ENCODE results near the gene HRC.
A peak's percentile ranks its signal among the peaks of the same experiment; 100 is the strongest.
"Not testable (repeated sequence)": the region's sequence is repeated elsewhere in the genome, so short reads cannot be mapped to it uniquely, and the experiment has no call there.

The HRC gene, protein sequence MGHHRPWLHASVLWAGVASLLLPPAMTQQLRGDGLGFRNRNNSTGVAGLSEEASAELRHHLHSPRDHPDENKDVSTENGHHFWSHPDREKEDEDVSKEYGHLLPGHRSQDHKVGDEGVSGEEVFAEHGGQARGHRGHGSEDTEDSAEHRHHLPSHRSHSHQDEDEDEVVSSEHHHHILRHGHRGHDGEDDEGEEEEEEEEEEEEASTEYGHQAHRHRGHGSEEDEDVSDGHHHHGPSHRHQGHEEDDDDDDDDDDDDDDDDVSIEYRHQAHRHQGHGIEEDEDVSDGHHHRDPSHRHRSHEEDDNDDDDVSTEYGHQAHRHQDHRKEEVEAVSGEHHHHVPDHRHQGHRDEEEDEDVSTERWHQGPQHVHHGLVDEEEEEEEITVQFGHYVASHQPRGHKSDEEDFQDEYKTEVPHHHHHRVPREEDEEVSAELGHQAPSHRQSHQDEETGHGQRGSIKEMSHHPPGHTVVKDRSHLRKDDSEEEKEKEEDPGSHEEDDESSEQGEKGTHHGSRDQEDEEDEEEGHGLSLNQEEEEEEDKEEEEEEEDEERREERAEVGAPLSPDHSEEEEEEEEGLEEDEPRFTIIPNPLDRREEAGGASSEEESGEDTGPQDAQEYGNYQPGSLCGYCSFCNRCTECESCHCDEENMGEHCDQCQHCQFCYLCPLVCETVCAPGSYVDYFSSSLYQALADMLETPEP

DNA sequence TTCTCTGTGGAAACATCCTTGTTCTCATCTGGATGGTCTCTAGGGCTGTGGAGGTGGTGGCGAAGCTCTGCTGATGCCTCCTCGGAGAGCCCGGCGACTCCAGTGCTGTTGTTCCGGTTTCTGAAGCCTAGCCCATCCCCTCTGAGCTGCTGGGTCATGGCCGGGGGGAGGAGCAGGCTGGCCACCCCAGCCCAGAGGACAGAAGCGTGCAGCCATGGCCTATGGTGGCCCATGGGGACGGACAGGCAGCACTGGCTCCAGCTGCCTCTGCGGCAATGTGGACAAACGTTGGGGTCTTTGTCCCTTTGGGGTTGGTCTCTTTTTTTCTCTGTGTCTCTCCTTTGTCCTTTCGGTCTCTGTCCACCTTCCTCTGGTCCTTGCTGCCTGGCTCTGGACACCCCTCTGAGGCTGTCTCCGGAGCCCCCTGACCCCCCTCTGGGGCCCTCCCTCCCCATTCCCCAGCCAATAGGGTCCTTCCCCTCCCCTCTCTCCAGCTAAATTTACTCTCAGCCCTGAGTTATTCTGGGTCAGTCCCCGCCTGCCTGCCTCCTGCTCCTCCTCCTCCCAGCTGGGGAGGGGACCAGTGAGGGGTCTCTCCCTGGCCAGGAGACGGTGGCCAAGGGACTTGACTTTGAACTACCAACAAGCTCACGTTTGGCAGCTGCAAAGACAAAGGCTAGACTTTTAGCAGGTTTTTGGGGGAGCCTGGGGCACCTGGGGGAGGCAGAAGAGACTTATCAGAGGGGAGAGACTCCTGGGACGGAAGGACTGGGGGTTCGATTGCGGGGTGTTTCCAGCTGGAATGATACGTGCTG lies at the start of gene HRC:
HRC (minus strand) TSS at position 392 of the 815 bp plus-strand sequence; CDS start at position 233, 159 bp downstream.
- no peak for DNase-seq

DNA sequence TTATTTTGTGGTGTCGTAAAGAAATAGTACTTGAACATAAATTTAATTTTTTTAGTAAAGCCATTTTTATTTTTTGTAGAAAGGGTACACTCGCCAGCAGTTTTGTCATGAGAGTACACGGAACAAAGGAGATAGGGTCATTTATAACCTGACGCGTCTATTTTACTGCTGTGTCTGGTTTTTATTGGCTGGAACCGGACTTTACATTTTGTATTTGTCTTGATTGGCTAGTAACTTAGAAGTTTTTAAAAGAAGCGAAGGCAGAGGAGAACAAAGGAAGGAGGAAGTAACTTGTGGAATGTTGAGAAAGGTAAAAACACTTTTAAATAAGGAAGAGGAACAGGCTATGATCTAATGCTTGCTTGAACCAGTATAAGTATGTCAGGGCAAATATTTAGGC lies 45.8 kb upstream of the HRC start:
- no peak for DNase-seq

DNA sequence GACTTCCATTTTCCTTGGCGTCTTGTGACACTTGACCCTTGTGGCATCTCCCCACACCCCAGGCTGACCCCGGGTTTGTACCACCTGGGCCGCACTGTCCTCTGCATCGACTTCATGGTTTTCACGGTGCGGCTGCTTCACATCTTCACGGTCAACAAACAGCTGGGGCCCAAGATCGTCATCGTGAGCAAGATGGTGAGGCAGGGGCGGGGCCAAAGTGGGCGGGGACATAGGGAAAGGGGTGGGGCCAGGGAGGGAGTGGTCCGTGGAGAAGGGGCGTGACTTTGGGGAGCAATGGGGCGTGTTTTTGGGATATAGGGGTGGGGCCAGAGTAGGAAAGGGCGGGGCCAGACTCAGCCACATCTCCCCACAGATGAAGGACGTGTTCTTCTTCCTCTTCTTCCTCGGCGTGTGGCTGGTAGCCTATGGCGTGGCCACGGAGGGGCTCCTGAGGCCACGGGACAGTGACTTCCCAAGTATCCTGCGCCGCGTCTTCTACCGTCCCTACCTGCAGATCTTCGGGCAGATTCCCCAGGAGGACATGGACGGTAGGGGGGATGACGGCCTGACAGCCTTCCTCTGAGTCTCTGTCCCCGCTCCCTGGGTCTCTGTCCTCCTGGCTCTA lies 45.2 kb upstream of the HRC start:
- no peak for DNase-seq

DNA sequence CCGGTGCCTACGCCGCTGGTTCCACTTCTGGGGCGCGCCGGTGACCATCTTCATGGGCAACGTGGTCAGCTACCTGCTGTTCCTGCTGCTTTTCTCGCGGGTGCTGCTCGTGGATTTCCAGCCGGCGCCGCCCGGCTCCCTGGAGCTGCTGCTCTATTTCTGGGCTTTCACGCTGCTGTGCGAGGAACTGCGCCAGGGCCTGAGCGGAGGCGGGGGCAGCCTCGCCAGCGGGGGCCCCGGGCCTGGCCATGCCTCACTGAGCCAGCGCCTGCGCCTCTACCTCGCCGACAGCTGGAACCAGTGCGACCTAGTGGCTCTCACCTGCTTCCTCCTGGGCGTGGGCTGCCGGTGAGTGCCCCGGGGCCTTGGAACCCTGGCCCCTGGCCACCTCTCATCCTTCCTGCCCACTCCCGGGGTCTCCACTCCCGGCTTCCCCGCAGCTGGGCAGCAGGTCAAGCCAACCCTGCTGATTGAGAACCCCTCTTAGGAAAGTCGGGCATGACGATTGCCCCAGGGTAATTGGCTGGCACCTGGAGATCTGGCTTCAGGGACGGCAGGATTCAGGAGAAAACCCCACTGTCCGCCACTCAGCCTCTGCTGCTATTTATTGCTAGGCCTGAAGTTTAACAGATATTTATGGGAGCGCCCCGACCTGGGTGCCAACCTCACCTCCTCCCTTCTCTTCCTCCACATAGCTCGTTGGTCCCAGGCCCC lies 41.5 kb upstream of the HRC start:
- peak in 8 of 56 donors; percentile 3 to 38 (median 22) for DNase-seq

DNA sequence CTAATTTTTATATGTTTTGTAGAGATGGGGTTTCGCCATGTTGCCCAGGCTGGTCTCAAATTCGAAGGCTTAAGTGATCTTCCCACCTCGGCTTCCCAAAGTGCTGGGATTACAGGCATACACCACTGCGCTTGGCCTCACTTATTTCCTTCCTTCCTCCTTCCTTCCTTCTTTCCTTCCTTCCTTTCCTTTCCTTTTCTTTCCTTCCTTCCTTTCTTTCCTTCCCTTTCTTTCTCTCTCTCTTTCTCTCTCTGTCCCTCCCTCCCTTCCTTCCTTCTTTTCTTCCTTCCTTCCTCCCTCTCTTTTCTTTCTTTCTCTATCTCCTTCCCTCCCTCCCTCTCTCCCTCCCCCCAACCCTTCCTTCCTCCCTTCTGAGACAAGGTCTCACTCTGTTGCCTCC lies 39.2 kb upstream of the HRC start:
- DNase-seq = no peak

DNA sequence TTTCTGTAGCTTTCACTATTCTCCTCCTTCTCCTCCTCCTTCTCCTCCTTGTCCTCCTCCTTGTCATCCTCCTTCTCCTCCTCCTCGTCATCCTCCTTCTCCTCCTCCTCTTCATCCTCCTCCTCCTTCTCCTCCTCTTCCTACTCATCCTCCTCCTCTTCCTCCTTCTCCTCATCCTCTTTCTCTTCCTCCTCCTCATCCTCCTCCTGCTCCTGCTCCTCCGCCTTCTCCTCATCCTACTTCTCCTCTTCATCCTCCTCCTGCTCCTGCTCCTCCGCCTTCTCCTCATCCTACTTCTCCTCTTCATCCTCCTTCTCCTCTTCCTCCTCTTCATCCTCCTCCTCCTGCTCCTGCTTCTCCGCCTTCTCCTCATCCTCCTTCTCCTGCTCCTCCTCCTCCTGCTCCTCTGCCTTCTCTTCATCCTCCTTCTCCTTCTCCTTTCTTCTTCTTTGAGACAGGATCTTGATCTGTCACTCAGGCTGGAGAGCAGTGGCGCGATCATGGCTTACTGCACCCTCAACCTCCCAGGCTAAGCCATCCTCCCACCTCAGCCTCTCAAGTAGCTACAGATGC lies 38.7 kb upstream of the HRC start:
- no peak for DNase-seq

DNA sequence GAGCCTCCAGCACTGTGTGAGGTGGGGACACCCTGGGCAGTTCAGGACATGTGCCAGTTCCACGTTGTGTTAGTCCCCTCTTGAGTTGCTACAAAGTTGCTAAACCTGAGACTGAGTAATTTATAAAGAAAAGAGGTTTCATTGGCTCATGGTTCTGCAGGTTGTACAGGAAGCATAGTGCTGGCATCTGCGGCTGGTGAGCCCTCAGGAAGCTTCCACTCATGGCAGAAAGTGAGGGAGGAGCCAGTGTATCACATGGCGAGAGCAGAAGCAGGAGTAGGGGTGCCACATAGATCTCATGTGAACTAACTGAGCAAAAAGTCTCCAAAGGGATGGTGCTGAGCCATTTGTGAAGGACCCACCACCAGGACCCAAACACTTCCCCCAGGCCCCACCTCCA lies 35.6 kb upstream of the HRC start:
- DNase-seq = no peak

DNA sequence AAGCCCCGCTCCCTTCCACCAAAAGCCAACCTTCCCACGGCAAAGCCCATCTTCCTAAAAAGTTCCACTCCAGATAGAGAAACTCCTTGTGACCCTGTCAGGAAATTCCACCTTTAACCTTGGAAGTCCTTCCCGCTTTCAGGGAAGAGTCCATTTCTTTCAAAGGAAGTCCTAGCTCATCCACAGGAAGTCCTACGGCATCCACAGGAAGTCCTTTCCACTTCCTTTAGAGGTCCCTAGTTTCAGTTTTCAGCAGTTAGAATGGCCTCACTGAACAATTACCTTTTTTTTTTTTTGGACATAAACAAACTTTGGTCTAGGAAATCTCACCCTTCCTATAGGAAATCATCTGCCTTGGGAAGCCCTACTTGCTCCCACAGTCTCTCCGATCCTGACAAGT lies 34.1 kb upstream of the HRC start:
- no peak for DNase-seq

DNA sequence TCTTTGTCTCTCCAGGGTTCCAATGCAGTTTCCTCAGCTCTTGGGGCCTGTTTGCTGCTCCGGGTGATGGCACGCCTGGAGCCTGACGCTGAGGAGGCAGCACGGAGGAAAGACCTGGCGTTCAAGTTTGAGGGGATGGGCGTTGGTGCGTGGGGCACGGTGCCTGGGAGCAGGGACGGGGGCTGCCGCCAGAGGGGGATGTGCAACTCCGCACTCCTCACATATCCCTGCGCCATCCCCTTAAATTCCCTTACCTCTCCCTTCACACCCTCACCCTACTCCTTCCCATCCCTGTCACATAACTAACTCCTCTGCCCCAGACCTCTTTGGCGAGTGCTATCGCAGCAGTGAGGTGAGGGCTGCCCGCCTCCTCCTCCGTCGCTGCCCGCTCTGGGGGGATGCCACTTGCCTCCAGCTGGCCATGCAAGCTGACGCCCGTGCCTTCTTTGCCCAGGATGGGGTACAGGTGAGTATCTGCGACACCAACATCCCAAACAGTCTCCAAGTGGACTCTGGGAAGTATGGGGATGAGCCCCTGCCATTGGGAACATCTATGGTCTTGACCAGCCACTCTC lies 33.5 kb upstream of the HRC start:
- DNase-seq = no peak

DNA sequence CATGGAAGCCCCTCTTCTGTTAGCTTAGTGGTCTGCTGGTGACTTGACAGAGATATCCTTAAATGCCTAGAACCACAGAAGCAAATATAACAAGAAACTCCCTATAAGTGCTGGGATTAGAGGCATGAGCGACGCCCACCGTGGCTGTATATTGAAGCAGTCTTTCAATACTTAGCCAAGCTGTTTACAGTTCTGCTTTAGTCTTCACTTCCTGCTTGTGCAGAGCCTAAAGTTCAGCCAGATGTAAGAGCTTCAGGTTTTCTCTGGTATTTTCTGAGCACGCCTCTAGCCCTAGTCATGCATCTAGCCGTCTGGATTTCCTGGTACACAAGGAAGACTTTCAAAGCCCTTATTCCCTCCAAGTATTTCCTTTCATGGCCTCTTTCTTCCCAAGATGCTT lies 30.9 kb upstream of the HRC start:
- no peak for DNase-seq

DNA sequence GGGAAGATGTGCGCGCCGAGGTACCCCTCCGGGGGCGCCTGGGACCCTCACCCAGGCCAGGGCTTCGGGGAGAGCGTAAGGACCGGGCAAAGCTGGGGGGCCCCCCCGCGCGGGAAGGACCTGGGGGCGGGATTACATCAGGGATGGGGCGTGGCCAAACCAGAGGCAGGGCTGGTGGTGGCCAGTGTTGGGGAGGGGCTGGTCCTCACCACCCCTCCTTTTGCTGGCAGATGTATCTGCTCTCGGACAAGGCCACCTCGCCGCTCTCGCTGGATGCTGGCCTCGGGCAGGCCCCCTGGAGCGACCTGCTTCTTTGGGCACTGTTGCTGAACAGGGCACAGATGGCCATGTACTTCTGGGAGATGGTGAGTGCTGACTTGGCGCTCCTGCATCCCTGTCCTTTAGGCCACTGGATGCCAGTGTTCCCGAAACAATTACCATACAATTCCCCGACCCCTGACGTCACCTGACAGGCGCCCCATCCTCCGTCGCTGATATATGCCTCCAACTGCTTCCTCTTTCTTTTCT lies 27.7 kb upstream of the HRC start:
- DNase-seq = no peak

DNA sequence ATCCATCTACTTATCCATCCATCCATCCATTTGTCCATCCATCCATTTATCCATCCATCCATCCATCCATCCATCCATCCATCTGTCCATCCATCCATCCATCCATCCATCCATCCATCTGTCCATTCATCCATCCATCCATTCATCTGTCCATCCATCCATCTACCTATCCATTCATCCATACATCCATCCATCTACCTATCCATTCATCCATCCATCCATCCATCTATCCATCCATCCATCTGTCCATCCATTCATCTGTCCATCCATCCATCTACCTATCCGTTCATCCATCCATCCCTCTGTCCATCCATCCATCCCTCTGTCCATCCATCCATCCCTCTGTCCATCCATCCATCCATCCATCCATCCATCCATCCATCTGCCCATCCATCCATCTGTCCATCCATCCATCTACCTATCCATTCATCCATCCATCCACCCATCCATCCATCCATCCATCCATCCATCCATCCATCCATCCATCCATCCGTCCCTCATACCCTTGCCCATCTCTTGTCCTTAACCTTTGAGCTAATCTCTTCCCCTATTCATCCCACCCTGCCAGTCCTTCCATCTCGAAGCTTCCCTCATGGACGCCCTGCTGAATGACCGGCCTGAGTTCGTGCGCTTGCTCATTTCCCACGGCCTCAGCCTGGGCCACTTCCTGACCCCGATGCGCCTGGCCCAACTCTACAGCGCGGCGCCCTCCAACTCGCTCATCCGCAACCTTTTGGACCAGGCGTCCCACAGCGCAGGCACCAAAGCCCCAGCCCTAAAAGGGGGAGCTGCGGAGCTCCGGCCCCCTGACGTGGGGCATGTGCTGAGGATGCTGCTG lies 27.0 kb upstream of the HRC start:
- not testable (repeated sequence) for DNase-seq

DNA sequence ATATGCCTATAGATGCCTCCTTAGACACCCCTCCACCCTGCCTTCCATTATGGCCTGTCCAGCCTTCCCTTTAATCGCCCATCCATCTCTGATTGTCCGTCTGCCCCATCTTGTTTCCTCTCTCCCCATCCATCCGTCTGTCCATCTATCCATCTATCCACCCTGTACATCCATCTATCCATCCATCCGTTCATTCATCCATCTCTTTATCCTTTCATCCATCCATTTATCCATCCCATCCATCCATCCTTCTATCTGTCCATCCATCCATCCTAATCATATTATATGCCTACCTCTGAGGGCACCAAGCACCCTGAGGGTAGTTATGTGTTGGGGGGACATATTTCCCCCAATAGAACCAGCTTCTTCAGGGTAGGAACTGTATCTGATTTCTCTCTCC lies 25.5 kb upstream of the HRC start:
- DNase-seq = no peak

DNA sequence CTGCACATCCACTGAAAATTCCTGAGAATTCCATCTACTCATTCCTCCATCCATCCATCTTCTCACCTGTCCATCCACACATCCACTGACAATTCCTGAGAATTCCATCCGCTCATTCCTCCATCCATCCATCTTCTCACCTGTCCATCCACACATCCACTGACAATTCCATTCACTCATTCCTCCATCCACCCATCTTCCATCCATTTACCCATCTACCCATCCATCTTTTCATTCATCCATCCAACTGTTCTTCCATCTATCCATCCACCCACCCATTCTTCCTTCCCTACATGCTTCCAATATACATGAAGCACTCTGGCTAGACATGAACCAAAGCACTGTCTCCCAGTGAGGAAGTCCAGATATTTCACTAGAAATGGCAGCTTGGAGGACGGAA lies 18.0 kb upstream of the HRC start:
- no peak for DNase-seq

DNA sequence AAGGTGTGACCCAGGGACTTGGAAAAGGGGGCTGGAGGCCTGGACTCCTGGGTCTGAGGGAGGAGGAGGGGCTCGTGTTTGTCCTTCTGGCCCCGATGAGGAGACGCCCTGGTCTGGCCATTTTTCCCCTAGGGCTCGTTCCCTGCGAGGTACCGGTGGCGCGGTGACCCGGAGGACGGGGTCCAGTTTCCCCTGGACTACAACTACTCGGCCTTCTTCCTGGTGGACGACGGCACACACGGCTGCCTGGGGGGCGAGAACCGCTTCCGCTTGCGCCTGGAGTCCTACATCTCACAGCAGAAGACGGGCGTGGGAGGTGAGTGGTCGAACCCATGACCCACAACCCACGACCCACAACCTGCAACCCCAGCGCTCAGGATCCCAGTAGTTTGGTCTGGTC lies 13.2 kb upstream of the HRC start:
- DNase-seq = no peak

DNA sequence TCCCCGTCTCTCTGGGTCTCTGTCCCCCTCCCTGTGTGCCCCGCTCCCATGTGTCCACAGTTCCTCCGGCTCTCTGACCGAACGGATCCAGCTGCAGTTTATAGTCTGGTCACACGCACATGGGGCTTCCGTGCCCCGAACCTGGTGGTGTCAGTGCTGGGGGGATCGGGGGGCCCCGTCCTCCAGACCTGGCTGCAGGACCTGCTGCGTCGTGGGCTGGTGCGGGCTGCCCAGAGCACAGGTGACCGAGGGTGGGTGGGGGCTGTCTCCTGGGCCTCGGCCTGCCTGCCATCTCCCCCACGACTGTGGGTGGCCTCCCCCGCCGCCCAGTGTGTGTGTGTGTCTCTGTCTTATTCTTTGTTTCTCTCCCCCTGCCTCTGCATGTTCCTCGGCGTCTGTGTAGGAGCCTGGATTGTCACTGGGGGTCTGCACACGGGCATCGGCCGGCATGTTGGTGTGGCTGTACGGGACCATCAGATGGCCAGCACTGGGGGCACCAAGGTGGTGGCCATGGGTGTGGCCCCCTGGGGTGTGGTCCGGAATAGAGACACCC lies 12.7 kb upstream of the HRC start:
- DNase-seq = no peak

DNA sequence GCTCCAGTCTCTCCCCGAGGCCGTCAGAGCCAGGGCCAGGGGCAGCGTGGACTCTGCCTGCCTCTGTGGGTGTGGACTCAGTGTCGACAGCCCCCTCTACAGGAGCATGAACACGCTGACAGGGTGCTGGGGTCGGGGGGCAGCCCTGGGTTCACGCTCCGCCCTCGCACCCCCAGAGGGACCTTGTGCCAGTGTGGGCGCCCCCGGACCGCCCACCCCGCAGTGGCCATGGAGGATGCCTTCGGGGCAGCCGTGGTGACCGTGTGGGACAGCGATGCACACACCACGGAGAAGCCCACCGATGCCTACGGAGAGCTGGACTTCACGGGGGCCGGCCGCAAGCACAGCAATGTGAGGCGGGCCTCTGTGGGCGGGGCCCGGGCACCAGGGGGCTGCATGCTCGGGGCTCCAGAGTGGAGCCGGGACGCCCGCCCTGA lies 10.7 kb upstream of the HRC start:
- DNase-seq = no peak

DNA sequence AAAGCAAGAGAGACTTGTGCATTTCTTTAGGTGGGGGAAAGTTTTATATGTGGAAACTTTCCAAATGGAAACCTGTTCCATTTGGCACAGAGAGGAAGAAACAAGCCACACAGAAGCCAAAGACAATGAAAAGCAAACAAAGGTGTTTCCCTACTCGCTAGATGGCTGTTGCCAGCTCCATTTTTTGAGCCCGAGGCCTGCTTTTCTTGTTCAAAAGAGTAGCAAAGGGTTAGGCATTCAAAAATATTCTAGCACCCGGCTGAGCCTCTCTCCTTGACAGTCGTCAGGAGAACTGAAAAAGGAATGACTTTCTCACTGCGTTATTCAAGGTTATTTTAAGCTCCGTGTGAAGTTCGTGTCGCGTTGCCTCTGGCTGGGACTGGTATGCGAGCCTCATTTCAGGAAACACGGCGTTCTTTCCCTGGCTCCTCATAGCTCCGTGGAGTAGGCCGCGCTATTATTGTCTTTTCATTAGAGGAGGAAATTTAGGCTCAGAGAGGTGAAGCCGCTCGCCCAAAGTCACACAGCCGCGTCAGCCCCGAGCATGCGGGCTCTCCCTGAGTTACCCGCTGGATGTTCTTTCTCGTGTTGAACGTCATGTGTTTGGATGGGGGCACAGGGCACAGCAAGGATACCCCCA lies 10.0 kb upstream of the HRC start:
- peak in 16 of 56 donors; percentile 9 to 61 (median 20) for DNase-seq
